ENCODE measurements around the gene CNIH3.

The CNIH3 gene

DNA sequence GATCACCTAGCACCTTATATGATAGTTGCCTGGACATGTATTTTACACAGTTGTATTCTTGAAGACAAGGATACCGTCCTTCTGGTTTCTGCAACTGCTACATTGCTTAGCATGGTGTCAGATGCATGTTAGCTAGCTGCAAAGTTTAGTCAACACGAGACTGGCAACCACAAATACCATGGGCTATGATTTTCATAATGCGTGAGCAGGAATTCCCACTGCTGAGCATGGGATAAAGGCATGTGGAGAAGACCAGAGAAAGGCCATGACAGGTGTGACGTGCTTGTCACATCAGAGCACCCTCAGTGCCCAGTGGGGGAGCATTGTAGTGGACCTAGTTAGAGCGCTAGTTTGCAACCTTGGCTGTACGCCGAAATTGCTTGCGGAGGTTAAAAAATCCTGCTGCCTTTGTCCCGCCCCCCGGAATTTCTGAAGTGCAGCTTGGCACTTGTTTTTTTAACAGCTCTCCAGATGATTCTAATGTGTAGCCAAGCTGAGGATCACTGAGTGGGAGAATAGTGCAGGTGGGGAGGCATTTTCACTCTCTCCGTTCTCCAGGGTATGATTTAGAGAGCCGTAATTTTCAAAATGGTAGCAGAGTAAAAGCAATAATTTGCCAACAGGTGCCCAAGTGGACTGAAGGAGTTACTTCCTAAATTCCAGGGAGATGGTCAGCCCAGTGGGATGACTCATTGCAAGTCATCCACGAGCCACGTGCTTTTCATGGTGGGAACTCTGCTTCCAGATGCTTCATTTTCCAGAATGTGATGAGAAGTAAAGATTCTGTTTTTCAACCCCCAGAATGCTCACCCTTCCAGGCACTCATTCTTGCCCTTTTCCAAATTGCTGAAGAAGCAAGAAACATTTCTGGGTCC, 81.0 kb downstream of the CNIH3 start:
- Histone ChIP-seq H3K4me3 (ENCODE audit: low read depth in 1 of 2, low read length in 1 of 2) (no peak overlapping the region), H3K27me3 (no peaks in the 10 kb centered on the region), H3K36me3 (no peaks in the 10 kb centered on the region), H3K4me1 (ENCODE audit: control insufficient read depth in 1 of 2, insufficient read depth in 1 of 2, low read depth in 1 of 2, low read length in 1 of 2) (no peaks in the 10 kb centered on the region), H3K27ac (no peak overlapping the region), H3K9me3 (no peaks in the 10 kb centered on the region)
- TF ChIP-seq, protein P1, sequence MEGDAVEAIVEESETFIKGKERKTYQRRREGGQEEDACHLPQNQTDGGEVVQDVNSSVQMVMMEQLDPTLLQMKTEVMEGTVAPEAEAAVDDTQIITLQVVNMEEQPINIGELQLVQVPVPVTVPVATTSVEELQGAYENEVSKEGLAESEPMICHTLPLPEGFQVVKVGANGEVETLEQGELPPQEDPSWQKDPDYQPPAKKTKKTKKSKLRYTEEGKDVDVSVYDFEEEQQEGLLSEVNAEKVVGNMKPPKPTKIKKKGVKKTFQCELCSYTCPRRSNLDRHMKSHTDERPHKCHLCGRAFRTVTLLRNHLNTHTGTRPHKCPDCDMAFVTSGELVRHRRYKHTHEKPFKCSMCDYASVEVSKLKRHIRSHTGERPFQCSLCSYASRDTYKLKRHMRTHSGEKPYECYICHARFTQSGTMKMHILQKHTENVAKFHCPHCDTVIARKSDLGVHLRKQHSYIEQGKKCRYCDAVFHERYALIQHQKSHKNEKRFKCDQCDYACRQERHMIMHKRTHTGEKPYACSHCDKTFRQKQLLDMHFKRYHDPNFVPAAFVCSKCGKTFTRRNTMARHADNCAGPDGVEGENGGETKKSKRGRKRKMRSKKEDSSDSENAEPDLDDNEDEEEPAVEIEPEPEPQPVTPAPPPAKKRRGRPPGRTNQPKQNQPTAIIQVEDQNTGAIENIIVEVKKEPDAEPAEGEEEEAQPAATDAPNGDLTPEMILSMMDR (IDR thresholded peaks at IDR 0.05) = no peak

- Histone ChIP-seq H3K9me3 (no peaks in the 10 kb centered on the region), H3K4me1 (ENCODE audit: control insufficient read depth in 1 of 2, insufficient read depth in 1 of 2, low read depth in 1 of 2, low read length in 1 of 2) (no peaks in the 10 kb centered on the region), H3K36me3 (no peaks in the 10 kb centered on the region), H3K27ac (no peak overlapping the region), H3K4me3 (ENCODE audit: low read depth in 1 of 2, low read length in 1 of 2) (no peak overlapping the region), H3K27me3 (no peaks in the 10 kb centered on the region)
- TF ChIP-seq, protein P1 (IDR thresholded peaks at IDR 0.05) = no peak
Observed at GRCh38 chr1:224698015-224698451, 81.9 kb downstream of the CNIH3 start.

GRCh38 chr1:224700918-224701531, 84.9 kb downstream of the CNIH3 start:
- TF ChIP-seq, protein P1 (IDR thresholded peaks at IDR 0.05) = no peak
- Histone ChIP-seq H3K9me3 (no peaks in the 10 kb centered on the region), H3K27ac (no peak overlapping the region), H3K4me3 (ENCODE audit: low read depth in 1 of 2, low read length in 1 of 2) (no peak overlapping the region), H3K27me3 (no peaks in the 10 kb centered on the region), H3K4me1 (ENCODE audit: control insufficient read depth in 1 of 2, insufficient read depth in 1 of 2, low read depth in 1 of 2, low read length in 1 of 2) (no peaks in the 10 kb centered on the region), H3K36me3 (no peaks in the 10 kb centered on the region)

GRCh38 chr1:224703702-224704101, 87.6 kb downstream of the CNIH3 start:
- no peaks in the 10 kb centered on the region for H3K9me3 ChIP-seq
- H3K27me3 ChIP-seq = no peaks in the 10 kb centered on the region
- no peaks in the 10 kb centered on the region for H3K36me3 ChIP-seq
- H3K4me1 ChIP-seq (ENCODE audit: control insufficient read depth in 1 of 2, insufficient read depth in 1 of 2, low read depth in 1 of 2, low read length in 1 of 2) = no peaks in the 10 kb centered on the region
- no peak overlapping the region for H3K27ac ChIP-seq
- TF ChIP-seq, protein P1 (IDR thresholded peaks at IDR 0.05) = no peak
- H3K4me3 ChIP-seq (ENCODE audit: low read depth in 1 of 2, low read length in 1 of 2) = no peak overlapping the region

- Histone ChIP-seq H3K4me3 (ENCODE audit: low read depth in 1 of 2, low read length in 1 of 2) (no peak overlapping the region), H3K36me3 (no peaks in the 10 kb centered on the region), H3K4me1 (ENCODE audit: control insufficient read depth in 1 of 2, insufficient read depth in 1 of 2, low read depth in 1 of 2, low read length in 1 of 2) (no peaks in the 10 kb centered on the region), H3K27ac (no peak overlapping the region), H3K9me3 (no peaks in the 10 kb centered on the region), H3K27me3 (no peaks in the 10 kb centered on the region)
- TF ChIP-seq, protein P1 (IDR thresholded peaks at IDR 0.05) = no peak
Observed at GRCh38 chr1:224704107-224704735, 88.1 kb downstream of the CNIH3 start.

Data from neutrophil (primary cell).